ENCODE data around the gene HES3. TPM values are rescaled to one million over a fixed set of nuclear protein-coding genes. Genes with fewer than 3 reads are reported as not detected.

HES3 gene
- total RNA-seq, 1 donor from 2014 or later = not detected

DNA sequence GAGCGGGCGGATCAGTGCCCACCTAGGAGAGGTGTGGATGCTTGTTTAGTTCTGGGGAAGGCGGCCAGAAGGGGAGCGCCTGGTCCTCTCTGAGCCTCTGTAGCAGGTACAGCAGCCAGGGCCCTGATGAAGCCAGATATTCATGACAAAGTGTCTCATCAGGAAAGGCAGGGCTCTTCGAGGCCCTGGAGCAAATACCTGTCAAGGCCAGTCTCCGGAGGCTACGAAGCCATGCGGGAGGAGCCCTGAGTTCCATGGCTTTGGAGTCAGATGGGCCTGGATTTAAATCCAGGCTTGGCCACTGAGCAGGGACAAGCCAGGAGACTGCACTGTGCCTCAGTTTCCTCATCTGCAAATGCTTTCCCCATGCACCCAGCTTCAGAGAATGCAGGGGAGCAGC is 42.3 kb downstream of the HES3 start:
- TF ChIP-seq, protein P1, sequence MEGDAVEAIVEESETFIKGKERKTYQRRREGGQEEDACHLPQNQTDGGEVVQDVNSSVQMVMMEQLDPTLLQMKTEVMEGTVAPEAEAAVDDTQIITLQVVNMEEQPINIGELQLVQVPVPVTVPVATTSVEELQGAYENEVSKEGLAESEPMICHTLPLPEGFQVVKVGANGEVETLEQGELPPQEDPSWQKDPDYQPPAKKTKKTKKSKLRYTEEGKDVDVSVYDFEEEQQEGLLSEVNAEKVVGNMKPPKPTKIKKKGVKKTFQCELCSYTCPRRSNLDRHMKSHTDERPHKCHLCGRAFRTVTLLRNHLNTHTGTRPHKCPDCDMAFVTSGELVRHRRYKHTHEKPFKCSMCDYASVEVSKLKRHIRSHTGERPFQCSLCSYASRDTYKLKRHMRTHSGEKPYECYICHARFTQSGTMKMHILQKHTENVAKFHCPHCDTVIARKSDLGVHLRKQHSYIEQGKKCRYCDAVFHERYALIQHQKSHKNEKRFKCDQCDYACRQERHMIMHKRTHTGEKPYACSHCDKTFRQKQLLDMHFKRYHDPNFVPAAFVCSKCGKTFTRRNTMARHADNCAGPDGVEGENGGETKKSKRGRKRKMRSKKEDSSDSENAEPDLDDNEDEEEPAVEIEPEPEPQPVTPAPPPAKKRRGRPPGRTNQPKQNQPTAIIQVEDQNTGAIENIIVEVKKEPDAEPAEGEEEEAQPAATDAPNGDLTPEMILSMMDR (IDR thresholded peaks at IDR 0.05; ENCODE audit: insufficient read depth, low read length, poor library complexity, severe bottlenecking) = no peak
- H3K36me3 ChIP-seq (ENCODE audit: control insufficient read depth, insufficient read depth, low read length) = no peaks in the 10 kb centered on the region
- H3K4me3 ChIP-seq (ENCODE audit: low read depth, low read length) = no peak overlapping the region

GRCh38 chr1:6287029-6287428 is 43.0 kb downstream of the HES3 start:
- no peaks in the 10 kb centered on the region for H3K36me3 ChIP-seq (ENCODE audit: control insufficient read depth, insufficient read depth, low read length)
- no peaks in the 10 kb centered on the region for H3K27me3 ChIP-seq (ENCODE audit: control insufficient read depth, insufficient read depth, low read length)
- no peak for DNase-seq (ENCODE audit: low read depth)
- H3K4me3 ChIP-seq (ENCODE audit: low read depth, low read length) = no peak overlapping the region
- TF ChIP-seq, protein P1 (IDR thresholded peaks at IDR 0.05; ENCODE audit: insufficient read depth, low read length, poor library complexity, severe bottlenecking) = no peak

More for the DNA sequence above, 42.3 kb downstream of the HES3 start:
- no peak for DNase-seq (ENCODE audit: low read depth)
- no peaks in the 10 kb centered on the region for H3K27me3 ChIP-seq (ENCODE audit: control insufficient read depth, insufficient read depth, low read length)

GRCh38 chr1:6287431-6287886 is 43.5 kb downstream of the HES3 start:
- H3K27me3 ChIP-seq (ENCODE audit: control insufficient read depth, insufficient read depth, low read length) = no peaks in the 10 kb centered on the region
- TF ChIP-seq, protein P1 (IDR thresholded peaks at IDR 0.05; ENCODE audit: insufficient read depth, low read length, poor library complexity, severe bottlenecking) = no peak
- no peaks in the 10 kb centered on the region for H3K36me3 ChIP-seq (ENCODE audit: control insufficient read depth, insufficient read depth, low read length)
- no peak for DNase-seq (ENCODE audit: low read depth)
- no peak overlapping the region for H3K4me3 ChIP-seq (ENCODE audit: low read depth, low read length)

GRCh38 chr1:6288026-6288425 is 44.0 kb downstream of the HES3 start:
- DNase-seq (ENCODE audit: low read depth) = no peak
- no peaks in the 10 kb centered on the region for H3K36me3 ChIP-seq (ENCODE audit: control insufficient read depth, insufficient read depth, low read length)

DNA sequence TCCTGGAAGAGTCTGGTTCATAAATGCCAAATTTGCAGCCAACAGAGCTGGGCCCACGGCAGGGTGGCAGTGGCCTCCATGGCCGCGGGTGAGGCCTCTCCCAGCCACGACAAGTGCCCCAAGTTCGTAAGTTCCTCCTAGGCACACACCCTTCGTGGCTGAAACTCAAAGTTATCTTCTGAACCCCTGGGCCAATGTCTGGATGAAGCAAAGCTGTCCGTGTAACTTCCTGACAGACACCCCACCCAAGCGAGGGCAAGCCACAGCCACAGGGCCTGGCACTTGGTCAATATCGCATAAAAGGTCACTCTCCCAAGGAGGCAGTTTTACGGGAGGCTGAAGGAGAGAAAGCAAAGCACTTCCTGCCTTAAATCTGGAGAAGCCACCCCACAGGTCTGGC is 44.7 kb downstream of the HES3 start:
- Histone ChIP-seq H3K36me3 (ENCODE audit: control insufficient read depth, insufficient read depth, low read length) (no peaks in the 10 kb centered on the region), H3K4me3 (ENCODE audit: low read depth, low read length) (no peak overlapping the region), H3K27me3 (ENCODE audit: control insufficient read depth, insufficient read depth, low read length) (no peaks in the 10 kb centered on the region)
- TF ChIP-seq, protein P1 (IDR thresholded peaks at IDR 0.05; ENCODE audit: insufficient read depth, low read length, poor library complexity, severe bottlenecking) = no peak
- DNase-seq (ENCODE audit: low read depth) = no peak

More at GRCh38 chr1:6288026-6288425, 44.0 kb downstream of the HES3 start:
- H3K27me3 ChIP-seq (ENCODE audit: control insufficient read depth, insufficient read depth, low read length) = no peaks in the 10 kb centered on the region
- TF ChIP-seq, protein P1 (IDR thresholded peaks at IDR 0.05; ENCODE audit: insufficient read depth, low read length, poor library complexity, severe bottlenecking) = no peak
- no peak overlapping the region for H3K4me3 ChIP-seq (ENCODE audit: low read depth, low read length)

DNA sequence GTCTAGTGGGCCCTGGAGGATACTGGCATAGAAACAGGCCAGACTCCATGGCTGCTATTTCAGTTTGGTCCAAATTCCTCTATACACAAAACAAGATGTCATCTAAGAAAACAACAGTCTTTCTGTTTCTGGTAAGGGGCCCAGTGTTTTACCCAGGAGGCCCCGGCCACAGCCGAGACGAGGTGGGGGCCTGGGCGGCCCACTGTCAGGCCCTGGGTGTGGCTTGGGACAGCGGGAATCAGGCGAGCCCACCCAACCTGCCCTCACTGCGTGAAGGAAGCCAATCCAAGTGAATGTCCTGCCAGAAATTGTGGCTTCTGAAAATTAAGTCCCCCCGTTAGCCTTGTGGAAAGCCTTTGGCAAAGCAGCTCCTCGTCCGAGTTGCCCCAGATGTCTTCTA is 48.1 kb downstream of the HES3 start:
- H3K36me3 ChIP-seq (ENCODE audit: control insufficient read depth, insufficient read depth, low read length) = no peaks in the 10 kb centered on the region
- H3K4me3 ChIP-seq (ENCODE audit: low read depth, low read length) = no peak overlapping the region
- TF ChIP-seq, protein P1 (IDR thresholded peaks at IDR 0.05; ENCODE audit: insufficient read depth, low read length, poor library complexity, severe bottlenecking) = no peak

More for the DNA sequence above, 48.1 kb downstream of the HES3 start:
- H3K27me3 ChIP-seq (ENCODE audit: control insufficient read depth, insufficient read depth, low read length) = no peaks in the 10 kb centered on the region
- DNase-seq (ENCODE audit: low read depth) = no peak

All from kidney epithelial cell (primary cell).